Suprapubic skin (tissue), 4 donors: ENCODE data around the gene FGF2.

Experiments
- EP300 ChIP-seq: sonication (generic); formaldehyde crosslinking; IDR thresholded peaks from one replicate; pipeline ENCODE4 v1.6.1; 2017; ENCODE audit warnings: antibody characterized with exemption
- POLR2A ChIP-seq, 2 donors: fragments of 450-650 bp; IDR thresholded peaks; one replicate each; pipeline ENCODE4 v1.6.1; 2017; ENCODE audit warnings: antibody characterized with exemption in 2 of 2, mild to moderate bottlenecking in 2 of 2, moderate library complexity in 2 of 2
- POLR2AphosphoS5 ChIP-seq, 3 donors: sonication (generic); formaldehyde crosslinking; IDR thresholded peaks; one replicate each; pipeline ENCODE4 v1.6.1; 2017; ENCODE audit warnings: antibody characterized with exemption in 3 of 3
- TF ChIP-seq, protein P1 (sequence below), 2 donors: fragments of 200-600 bp in 1 of 2; fragments of 450-650 bp in 1 of 2; sonication (generic) in 1 of 2; IDR thresholded peaks; one replicate each; pipeline ENCODE4 v1.5.1; 2016 to 2019; ENCODE audit warnings: antibody characterized with exemption in 2 of 2, mild to moderate bottlenecking in 1 of 2, moderate library complexity in 1 of 2

DNA sequence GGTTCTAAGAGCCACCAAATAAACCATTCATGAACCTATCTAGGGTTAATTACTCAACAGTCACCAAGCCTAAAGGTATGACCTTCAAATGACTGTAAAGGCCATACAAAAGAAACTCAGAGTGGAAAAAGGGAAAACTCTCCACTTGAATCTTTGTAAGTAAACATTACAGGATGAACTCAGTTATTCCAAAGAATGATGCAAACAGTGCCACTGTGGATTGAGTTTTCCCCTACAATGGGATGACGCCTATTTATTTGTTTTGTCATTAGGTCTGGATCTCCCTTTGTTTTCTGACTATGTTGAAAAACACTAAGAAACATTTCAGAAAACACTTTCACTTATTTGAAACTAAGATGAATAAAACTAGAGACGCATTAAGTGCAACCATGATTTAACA is 83.1 kb downstream of the FGF2 start:
- TF ChIP-seq, protein P1, sequence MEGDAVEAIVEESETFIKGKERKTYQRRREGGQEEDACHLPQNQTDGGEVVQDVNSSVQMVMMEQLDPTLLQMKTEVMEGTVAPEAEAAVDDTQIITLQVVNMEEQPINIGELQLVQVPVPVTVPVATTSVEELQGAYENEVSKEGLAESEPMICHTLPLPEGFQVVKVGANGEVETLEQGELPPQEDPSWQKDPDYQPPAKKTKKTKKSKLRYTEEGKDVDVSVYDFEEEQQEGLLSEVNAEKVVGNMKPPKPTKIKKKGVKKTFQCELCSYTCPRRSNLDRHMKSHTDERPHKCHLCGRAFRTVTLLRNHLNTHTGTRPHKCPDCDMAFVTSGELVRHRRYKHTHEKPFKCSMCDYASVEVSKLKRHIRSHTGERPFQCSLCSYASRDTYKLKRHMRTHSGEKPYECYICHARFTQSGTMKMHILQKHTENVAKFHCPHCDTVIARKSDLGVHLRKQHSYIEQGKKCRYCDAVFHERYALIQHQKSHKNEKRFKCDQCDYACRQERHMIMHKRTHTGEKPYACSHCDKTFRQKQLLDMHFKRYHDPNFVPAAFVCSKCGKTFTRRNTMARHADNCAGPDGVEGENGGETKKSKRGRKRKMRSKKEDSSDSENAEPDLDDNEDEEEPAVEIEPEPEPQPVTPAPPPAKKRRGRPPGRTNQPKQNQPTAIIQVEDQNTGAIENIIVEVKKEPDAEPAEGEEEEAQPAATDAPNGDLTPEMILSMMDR (IDR thresholded peaks at IDR 0.05) = no peak
- TF ChIP-seq EP300 (no peak), POLR2A (IDR thresholded peaks at IDR 0.05) (no peak), POLR2AphosphoS5 (IDR thresholded peaks at IDR 0.05) (no peak)
